Stimulated activated CD4-positive, alpha-beta T cell treated with anti-CD3 and anti-CD28 coated beads, Interleukin-12 subunit alpha, Interleukin-12 subunit beta, amount 100 ng/mL, for 4 hours (primary cell): ENCODE results near the gene TANC1.

Source experiments
- DNase-seq: peaks from one replicate; pipeline ENCODE4 v3.0.0-alpha.2; 2020

Gene TANC1

DNA sequence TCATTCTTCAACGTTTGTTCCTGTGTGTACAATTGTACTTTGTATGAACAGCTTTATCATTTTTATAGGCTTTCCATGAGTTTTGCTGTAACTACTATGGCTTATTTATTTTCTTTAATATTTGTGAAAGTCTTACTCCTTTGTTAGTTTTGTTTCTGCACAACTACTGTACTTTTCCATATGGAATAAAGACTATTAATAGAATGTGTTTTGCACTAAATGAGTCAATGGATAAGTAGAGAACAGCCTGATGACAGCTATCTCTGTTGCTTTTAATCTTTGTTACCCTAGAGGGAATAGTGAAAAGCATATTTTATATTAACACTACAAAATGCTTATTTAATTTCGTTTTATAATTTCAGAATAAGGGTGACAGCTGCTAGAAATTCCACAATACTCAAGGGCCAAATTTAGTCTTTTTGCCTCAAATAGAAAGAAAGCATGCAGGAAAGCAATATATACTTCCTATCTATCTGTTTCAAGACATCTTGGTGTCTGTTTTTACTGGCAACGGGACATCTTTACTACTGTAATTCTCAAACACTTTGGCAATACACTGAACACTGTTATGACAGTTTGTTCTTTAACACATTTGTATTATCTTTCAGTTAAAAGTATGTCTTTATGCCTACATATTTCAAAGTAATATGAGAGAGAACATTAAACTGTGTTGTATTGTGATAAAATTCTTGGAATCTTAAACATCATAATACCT, 264.2 kb downstream of the TANC1 start:
- no peak for DNase-seq

DNA sequence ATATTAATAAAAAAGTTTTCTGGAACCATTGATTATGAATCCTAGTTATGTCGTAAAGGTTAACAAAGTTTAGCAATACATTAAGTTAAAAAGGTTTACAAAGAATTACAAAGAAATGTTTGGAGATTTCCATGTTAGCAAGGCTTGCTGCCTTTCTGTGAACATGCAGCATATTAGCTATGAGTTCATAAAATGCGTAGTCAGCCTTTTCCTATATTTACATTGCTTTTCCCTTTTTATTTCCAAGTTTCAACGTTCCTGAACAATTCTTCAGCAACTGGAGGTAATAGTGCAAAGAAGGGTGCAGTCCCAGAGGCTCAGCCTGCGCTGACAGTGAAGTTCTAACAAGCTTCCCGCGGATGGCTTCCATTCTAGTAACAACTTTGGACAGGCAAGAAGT, 266.4 kb downstream of the TANC1 start:
- no peak for DNase-seq

DNA sequence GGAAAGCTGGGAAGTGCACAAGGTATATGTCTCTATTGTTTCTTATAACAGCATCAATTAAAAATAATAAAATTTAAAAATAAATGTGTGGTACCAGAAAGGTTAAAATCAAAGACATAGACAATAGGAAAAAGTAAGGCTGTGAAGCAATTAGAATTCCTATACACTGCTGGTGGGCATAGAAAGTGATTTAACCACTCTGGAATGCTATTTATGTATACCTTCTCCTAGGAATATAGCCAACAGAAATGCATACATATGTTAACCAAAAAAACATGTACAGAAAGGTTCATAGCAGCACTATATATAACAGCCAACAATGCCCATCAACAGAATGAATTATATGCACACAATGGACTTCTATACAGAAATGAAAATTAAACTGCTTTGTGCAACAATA, 275.1 kb downstream of the TANC1 start:
- DNase-seq = no peak

DNA sequence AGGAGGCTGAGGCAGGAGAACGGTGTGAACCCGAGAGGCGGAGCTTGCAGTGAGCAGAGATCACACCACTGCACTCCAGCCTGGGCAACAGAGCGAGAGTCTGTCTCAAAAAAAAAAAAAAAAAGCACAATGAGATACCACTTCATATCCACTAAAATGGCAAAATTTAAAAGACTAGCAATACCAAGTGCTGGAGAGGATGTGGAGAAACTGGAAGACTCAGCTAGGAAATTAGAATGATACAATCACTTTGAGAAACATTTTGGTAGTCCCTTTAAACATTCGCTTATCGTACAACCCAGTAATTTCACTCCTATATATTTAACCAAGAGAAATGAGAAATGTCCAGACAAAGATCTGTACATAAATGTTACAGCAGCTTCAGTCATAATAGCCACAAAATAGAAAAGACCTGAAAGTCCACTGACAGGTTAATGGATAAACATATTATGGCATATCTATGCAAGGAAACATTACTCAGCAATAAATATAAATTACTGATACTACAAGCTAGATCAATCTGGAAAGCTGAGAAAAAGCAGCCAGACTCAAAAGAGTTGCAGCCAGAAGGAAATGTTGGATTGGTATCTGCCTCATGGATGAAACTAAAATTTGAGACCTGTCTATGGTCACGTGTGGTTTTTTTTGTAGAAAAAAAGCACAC, 278.0 kb downstream of the TANC1 start:
- DNase-seq = no peak

DNA sequence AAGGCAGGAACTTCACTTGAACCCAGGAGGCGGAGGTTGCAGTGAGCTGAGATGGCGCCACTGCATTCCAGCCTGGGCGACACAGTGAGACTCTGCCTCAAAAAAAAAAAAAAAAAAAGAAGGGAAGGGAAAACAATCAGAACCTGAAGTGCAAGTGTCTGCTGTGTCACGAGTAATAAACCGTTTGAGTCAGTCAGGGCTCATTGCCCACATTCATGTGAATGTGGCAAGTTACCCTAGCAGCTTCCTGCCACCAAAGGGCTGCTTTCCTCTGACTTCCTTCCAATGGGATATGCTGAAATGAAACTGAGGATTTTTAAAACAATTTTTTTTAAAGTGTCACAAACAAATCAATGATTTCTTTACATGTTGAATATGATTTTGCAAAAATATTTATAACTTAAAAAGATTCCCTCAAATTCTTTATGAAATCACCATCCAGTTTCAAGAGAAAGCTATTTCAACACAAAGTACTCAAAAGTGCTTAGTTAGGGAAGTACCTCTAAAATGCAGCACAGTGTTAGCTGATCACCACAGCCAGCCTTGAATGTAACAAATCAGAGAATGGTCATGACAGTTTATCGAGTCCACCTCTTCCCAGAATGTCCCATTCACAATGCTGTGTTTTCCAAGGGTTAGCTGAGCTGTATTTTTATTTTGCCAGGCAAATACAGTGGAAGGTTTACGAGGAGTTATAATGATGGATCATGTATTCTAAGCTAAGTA, 281.7 kb downstream of the TANC1 start:
- DNase-seq = no peak

DNA sequence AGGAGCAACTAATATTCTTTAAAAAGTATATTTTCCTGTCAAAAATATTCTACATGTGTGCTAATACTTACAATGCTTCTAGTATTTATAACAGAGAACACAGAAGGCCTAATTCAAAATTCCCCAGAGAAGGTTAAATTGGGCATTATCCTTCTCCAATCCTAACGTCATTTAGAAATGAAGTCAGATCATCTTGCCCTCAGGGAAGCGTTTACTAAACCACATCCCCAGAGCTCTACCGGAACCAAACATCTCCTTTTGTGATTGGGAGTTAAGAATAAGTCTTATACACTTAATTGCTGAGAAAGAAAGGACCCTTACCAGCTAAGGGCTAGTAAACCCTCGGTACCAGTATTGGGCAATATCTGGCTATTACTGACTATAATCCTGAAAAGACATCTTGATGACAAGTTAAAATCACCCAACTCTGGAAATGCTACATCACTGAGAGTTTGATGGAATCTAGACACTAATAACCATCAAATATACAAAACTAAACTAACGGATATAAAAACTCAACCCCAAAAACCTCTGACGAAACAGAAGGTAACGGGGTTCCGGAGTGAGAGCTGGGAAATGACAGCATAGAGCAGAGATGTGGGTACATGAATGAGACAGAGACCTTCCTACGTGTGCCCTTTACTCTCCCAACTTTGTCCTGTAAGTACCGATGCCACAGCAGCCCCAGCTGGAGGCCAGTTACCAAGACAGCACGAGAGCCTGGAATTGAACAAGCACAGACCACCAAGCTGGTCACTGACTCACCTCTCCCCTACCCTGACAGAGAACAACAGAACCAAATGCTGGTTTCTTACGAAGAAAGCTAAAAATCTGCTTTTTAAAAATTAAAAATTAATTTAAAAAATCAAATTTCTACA, 283.1 kb downstream of the TANC1 start:
- DNase-seq = no peak

DNA sequence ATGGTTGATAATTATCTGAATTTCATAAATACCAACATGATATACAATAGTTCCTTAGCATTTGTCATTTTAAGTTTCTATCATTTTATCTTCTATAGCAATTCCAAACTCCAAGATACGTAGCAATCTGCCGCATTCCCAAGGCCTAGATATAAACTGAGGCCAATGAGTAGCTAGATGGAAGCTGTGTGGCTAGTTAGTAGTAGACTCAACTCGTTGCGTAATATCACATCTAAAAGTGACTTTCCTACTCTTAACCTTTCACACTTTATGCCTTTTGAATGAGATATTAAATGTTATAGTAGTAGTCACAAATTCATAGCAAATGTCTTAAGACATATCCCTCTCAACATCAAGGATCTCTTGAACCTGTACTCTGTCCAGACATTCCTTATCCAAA, 284.5 kb downstream of the TANC1 start:
- DNase-seq = no peak

DNA sequence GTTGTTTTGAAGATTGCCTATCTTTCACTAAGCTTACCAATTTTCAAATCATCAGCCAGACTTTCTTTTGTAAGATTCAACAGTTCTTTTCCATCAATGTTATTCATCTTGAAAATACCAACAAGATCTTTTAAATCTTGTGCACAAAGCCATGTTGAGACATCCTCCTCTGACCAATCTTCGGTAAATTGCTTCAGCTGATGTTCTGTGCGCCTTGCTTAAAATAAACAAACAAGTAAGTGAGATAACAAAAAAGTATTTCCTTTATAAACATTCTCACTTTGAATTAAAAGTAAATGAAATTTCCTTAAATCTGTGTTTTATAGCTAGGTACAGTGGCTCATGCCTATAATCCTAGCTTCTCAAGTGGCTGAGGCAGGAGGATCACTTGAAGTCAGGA, 287.7 kb downstream of the TANC1 start:
- DNase-seq = no peak

DNA sequence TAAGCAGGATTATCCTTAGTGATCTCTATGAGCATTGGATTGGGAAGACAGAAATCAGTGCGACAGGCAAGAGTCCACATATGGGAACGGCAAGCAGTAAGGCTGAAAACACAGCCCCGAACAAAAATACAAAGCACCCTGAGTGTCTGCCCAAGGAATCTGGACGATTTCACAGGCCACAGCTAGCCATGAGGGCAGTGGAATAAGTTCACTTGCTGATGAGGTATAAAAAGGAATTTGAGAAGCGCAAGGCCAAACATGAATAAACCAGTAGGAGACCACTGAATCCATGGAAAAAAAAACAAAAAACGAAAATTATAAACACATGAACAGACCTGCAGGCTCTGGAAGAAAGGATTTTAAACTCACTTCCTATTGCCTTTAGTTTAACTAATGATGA, 293.8 kb downstream of the TANC1 start:
- no peak for DNase-seq

DNA sequence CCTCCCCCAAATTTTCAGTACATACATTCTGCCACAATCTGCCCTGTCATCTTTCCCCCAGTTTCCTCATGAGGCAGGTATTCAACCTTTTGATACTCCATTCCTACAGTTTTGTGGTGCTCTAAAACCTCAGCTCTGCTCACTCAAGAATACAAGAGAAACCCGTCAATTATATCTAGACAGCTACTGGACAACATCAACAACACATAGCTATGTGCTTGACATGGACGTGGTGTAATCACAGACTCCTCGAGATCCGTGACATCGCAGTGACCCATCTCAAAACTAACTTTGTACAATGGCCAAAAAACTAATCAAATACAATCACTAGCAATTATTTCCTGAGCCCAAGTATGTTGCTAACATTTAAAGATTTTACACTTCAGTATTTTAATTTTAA, 294.5 kb downstream of the TANC1 start:
- no peak for DNase-seq

DNA sequence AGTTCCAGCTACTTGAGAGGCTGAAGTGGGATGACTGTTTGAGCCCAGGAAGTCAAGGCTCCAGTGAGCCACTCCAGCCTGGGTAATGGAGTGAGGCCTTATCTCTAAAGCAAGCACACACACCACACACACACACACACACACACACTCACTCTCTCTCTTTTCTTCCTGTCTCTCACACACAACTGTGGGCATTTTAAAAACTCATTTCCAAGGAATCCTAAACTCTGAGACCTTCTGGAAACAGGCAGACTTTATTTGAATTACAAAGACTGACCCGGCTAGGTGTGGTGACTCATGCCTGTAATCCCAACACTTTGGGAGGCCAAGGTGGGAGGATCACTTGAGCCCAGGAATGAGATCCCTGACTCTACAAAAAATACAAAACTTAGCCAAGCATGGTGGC, 296.7 kb downstream of the TANC1 start:
- no peak for DNase-seq

DNA sequence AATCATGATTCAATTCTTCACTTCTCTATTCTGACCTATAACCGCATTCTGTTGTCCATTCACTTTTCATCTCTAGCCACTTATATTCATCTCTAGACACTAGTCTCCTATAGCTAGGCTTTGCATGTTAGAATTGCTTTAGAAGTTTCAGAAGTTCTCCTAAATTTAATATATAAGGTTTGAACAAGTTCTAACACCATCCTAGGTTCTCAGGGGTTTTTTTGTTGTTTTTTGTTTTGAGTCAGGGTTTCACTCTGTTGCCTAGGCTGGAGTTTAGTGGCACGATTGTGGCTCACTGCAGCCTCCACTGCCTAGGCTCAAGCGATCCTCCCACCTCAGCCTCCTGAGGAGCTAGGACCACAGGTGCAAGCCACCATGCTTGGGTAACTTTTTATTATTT, 298.1 kb downstream of the TANC1 start:
- DNase-seq = no peak

DNA sequence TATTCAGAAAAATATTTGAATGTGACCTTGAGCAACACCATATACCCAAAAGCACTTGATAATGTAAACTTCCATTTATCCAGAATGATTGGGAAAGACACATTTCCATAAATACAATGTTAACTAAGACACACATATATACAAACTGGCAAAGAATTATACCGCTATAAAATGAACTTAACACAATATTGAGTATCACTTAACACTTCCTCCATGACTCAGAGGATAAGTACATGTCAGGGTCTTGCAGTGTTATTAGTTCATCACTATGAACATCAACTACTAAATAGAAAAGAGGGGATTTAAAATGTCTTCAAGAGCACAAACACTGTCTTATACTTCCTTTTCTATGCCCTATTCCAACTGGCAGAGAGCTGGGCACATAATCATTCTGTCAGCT, 299.5 kb downstream of the TANC1 start:
- no peak for DNase-seq

DNA sequence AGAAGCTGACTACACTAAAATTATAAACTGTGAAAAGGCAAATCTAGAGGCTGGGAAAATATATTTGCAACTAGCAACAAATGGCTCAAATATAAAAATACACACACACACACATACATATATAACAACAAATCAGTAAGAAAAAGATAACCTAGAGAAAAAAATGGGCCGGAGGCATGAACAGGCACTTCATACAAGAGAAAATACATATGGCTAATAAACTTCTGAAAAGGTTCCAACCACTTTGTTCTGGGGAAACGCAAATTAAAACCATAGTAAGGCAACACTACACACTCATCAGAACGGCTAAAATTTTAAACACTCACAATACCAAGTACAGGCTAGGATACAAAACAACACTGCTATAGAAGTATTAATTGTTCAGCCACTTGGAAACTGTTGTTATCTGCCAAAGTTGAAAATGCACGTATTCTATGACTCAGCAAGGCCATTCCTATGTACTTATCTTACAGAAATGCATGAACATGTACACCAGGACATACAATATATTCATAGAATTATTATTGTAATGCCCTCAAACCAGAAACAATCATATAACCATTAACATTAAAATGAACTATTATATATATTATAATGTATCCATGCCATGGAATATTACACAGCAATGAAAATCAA, 302.4 kb downstream of the TANC1 start:
- DNase-seq = no peak

DNA sequence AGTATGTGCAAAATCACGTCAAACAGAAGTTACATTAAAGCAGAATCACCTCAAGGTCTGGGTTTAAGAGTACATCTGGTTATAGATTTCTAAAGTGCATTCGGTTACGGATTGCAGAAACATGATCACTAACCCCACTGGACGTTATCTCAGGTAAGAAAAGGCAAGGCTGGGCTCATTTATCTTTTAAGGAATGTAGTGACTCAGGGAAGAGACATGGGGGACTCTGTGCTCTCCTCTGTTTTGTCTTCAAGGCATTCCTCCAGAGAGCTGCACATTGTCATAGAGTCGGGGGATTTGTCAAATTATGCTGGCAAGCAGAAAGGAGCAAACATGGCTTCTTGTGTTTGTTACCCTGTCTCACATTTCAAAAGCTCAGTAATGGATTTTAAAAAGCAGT, 303.7 kb downstream of the TANC1 start:
- no peak for DNase-seq

DNA sequence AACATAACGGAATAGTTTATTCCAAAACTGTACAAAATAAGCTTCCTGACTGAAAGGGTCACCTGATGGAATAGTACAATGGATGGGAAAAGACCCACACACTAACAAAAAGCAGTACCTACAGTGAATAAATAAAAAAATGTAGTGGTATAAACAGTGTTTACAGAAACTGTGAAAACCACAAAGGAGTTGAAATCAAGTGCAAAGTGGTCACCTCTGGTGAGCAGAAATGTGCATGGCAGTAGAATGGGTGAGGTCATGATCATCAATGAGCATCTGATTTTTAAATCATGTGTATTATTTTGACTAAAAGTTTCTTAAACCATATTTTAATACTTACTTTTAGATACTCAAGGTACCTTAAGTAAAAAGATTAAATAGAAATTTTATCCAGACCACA, 306.7 kb downstream of the TANC1 start:
- DNase-seq = no peak

DNA sequence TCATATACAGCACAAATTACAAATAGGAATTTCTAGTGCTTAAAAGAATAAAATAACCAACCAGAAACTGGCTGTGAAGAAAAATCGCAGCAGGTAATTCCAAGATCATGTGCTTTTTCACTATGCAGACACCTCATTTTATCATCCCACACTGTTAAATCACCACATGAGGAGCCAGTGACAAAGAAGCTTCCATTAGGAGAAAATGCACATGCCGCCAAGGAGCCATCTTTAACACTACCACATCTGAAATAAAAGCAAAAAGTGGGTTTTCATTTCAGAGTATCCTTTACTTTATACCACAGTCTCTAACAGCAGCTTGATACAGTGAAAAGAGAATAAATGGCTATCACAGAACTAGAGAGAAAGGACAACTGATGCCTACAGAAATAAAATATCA, 311.3 kb downstream of the TANC1 start:
- no peak for DNase-seq

DNA sequence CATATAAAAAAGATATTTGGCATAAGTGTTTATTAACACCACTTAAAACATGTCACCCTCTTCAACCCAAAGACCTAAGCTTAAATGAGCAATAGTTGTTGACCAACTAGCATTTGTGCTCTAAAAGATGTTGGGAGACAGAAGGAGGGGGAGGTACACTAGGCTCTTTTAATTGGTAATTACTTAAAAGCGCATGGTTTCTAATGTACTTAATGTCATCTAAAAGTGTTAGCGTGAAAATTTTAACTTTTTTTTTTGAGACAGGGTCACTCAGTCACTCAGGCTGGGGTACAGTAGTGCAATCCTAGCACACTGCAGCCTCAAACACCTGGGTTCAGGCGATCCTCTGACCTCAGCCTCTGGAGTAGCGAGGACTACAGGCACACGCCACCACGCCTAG, 312.6 kb downstream of the TANC1 start:
- DNase-seq = no peak
